SJSA1 (cell line): Measurements from ENCODE around the gene ZNF101. TPM values are rescaled to one million over a fixed set of nuclear protein-coding genes. Genes with fewer than 3 reads are reported as not detected.

ENCODE experiments used
- DNase-seq, 2 experiments: peaks; one replicate each; pipeline ENCODE4 v3.0.0-alpha.2; 2015 to 2020; ENCODE audit warnings: low spot score in 2 of 2, low read depth in 1 of 2
- H3K27ac ChIP-seq: fragments of 250-450 bp; sonication (Bioruptor Pico); 2 replicates; pipeline ENCODE4 v1.5.1; 2020; ENCODE audit warnings: mild to moderate bottlenecking, moderate library complexity
- H3K27me3 ChIP-seq: fragments of 250-450 bp; sonication (Bioruptor Pico); replicated peaks from 2 replicates; pipeline ENCODE4 v1.5.1; 2020; ENCODE audit warnings: mild to moderate bottlenecking, moderate library complexity
- H3K36me3 ChIP-seq: fragments of 250-450 bp; sonication (Bioruptor Pico); 2 replicates; pipeline ENCODE4 v1.5.1; 2020; ENCODE audit warnings: mild to moderate bottlenecking
- H3K4me1 ChIP-seq: fragments of 250-450 bp; sonication (Bioruptor Pico); replicated peaks from 2 replicates; pipeline ENCODE4 v1.6.1; 2021; ENCODE audit warnings: mild to moderate bottlenecking
- H3K4me3 ChIP-seq: fragments of 250-450 bp; sonication (Bioruptor Pico); 2 replicates; pipeline ENCODE4 v1.5.1; 2020; ENCODE audit warnings: mild to moderate bottlenecking
- H3K9me3 ChIP-seq: fragments of 250-450 bp; sonication (Bioruptor Pico); replicated peaks from 2 replicates; pipeline ENCODE4 v1.5.1; 2020; ENCODE audit warnings: mild to moderate bottlenecking
- total RNA-seq: library from RNA; depleted of rRNA; stranded (reverse); fragments of >200 nt; shearing (Covaris generic); gene quantifications from 2 replicates; pipeline ENCODE4 v1.2.3, GENCODE V29; 2014

ZNF101 gene
- total RNA-seq, 1 experiment from 2014 or later = 11.2 TPM

DNA sequence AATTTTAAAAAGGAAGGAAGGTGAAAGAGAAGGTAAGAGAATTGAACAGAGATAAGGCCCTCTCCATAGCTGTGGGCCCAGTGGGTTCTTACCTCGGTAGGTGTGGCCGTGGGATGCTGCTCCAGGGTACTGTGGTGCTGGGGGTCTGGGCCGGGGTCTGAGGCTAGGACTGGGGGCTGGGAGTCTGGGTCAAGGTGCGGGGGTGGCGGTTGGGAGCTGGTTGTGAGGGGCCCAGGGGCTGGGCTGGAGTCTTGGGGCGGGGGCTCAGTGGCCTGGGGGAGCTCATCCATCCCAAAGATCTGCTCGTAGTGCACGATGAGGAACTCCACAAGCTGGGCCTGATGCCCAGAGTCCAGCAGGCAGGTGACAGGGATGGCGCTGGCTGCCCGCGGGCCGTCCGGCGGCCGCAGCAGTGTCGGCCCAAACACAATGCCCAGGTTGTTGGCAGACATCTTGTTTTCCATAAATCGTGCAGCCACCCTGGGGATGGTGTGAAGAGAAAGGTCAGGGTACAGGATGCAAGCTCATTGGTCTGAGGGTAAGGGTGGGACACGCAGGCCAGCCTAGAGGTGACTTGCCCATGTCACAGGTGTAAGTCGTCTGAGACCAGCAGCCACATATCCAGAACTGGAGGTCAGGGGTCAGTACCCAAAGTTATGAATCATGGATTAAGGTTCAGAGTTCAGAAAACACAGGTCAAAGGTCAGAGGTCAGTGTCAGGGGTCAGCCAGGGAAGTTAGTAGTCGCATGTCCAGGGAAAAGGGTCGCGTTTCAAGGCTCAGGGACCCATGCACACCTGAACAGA, 34.7 kb upstream of the ZNF101 start:
- no peak overlapping the region for H3K4me3 ChIP-seq
- no peaks in the 10 kb centered on the region for H3K4me1 ChIP-seq
- no peak for DNase-seq
- peaks cover 21% of the 10 kb centered on the region for H3K36me3 ChIP-seq
- no peak overlapping the region for H3K27ac ChIP-seq
- no peaks in the 10 kb centered on the region for H3K9me3 ChIP-seq
- no peaks in the 10 kb centered on the region for H3K27me3 ChIP-seq

DNA sequence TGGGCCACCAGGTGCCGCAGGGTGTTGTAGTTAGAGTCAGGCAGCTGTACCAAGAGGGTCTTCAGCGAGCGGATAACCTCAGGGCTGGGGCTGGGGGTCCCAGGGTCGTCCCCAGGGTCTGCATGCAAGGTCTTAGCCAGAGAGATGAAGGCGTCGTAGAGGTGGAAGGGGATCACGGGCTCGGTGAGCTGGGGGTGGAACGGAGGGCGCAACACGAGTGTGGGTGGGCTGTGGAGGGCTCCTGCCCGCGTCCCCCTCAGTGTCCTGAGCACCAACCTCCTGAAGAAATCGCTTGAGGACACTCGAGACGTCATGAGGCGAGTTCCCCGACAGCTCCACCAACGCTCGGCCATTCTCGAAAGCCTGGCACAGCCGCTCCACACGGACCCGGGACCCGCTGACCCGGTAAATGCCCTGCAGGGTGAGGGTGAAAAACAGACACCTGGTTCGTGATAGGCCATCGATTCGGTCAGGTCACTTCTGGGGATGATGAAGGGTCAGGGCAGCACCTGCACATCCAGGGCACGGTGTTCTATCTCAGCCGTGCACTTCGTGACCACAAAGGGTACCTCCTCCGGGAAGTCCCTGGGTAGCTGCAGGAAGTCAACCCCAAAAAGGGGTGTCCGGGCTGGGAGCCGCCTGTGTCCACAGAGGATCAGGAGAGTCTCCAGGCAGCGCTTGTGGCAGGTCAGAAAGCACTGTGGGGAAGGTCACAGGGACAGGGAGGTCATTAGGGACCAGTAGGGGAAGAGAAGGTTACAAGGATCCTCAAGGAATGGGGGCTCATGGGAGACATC, 33.9 kb upstream of the ZNF101 start:
- peaks cover 21% of the 10 kb centered on the region for H3K36me3 ChIP-seq
- DNase-seq = no peak

DNA sequence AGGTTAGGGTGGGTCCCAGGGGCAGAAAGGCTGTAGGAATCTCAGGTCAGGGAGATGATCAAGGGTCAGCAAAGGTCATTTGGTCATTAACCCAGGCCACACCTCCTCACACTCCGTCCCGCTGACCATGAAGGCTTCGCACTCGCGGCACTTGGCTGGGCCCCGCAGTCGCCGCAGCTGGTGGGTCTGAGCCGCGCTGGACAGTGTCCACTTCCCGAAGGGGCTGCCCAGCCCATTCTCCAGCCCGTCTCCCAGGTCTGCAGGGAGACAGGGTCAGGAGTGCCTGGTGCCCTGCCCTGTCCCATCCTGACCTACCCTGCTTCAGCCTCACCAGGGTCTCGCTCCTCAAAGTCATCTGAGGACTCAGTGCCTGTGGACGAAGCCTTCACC, 33.3 kb upstream of the ZNF101 start:
- H3K4me3 ChIP-seq = no peak overlapping the region
- H3K4me1 ChIP-seq = no peaks in the 10 kb centered on the region
- no peak for DNase-seq
- H3K9me3 ChIP-seq = no peaks in the 10 kb centered on the region
- no peak overlapping the region for H3K27ac ChIP-seq
- H3K27me3 ChIP-seq = no peaks in the 10 kb centered on the region
- peaks cover 21% of the 10 kb centered on the region for H3K36me3 ChIP-seq

More for the DNA sequence above, 33.9 kb upstream of the ZNF101 start:
- Histone ChIP-seq H3K4me3 (no peak overlapping the region), H3K27ac (no peak overlapping the region), H3K9me3 (no peaks in the 10 kb centered on the region), H3K4me1 (no peaks in the 10 kb centered on the region), H3K27me3 (no peaks in the 10 kb centered on the region)

DNA sequence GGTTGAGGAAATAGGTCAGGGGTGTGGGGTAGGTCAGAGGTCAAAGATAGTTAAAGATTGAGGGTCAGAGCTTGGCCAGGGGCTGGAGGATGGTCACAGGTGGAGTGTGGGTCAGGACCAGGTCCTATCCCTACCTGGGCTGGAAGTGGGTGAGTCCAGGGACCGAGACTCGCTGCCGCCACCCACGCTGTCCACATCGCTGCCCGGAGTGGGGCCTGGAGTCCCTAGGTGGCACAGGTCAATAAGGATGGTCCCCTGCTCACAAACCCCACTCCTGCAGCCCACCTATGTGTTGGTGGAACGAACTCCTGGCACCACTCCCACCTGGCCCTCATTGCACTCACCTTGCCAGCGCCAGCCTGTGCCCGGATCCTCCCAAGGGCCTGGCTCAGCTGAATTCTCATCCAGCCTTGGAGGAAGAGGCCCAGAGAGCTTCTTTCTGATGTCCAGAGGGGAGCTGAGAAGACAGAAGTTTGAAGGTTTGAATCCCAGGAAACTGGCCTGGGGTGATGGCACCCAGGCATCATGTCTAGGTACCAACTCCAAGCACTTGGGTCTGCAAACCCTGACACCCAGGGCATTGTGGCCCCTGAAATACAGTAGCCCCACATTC, 32.0 kb upstream of the ZNF101 start:
- H3K36me3 ChIP-seq = peaks cover 21% of the 10 kb centered on the region
- no peaks in the 10 kb centered on the region for H3K9me3 ChIP-seq
- no peak overlapping the region for H3K4me3 ChIP-seq
- H3K27me3 ChIP-seq = no peaks in the 10 kb centered on the region
- no peak for DNase-seq
- H3K27ac ChIP-seq = no peak overlapping the region
- no peaks in the 10 kb centered on the region for H3K4me1 ChIP-seq

DNA sequence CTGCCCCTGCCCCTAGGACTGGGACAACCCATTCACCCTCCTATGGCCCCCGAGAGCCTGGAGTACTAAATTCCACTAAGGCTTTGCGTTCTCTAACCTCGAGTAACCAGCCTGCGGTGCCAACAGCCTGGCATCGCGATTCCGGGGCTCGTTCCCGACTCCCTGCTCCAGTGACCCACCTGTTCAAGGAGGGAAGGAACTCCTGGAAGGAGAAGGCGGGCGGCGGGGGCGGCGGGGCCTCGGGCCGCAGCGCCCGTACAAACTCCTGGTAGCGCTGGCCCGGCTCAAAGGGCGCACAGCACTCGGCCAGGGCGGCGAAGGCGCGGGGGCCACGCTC, 31.5 kb upstream of the ZNF101 start:
- Histone ChIP-seq H3K27me3 (no peaks in the 10 kb centered on the region), H3K27ac (no peak overlapping the region), H3K36me3 (peaks cover 21% of the 10 kb centered on the region), H3K4me3 (no peak overlapping the region), H3K9me3 (no peaks in the 10 kb centered on the region), H3K4me1 (no peaks in the 10 kb centered on the region)
- DNase-seq = no peak

DNA sequence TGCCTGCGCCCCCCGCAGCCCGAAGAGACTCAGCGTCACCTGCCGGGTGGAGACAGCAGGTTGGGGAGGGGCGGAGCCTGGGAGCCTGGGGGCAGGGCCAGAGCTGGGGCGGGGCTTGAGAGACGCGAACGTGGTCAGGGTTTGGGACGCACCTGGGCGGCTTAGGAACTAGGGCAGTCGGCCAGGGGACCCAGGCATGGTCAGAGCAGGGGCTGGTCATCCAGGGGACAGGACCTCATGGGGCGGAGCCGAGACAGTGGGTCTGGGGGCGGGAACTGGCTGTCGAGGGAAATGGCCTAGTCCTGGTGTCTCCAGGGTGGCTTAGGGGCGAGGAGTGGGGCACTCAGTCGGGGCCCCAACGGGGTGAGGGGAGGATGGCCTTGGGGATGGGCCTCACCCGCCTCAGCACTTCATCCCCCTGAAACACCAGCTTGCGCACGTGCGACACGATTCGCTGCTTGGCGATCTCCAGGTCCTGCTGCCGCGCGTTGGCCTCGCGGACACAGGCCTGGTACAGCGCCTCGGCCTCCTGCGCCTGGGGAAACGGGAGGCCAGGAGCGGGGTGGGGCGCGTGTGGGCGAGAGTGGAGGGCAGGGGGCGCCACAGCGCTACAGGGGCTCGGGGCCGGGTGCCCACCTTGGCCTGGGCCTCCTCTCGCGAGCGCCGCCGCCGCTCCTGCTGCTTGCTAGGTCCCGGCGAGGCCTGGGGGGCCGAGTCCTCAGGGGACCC, 31.0 kb upstream of the ZNF101 start:
- no peak for DNase-seq
- peaks cover 21% of the 10 kb centered on the region for H3K36me3 ChIP-seq
- H3K9me3 ChIP-seq = no peaks in the 10 kb centered on the region
- no peak overlapping the region for H3K27ac ChIP-seq
- no peaks in the 10 kb centered on the region for H3K27me3 ChIP-seq
- peaks cover 4% of the 10 kb centered on the region for H3K4me1 ChIP-seq
- no peak overlapping the region for H3K4me3 ChIP-seq

DNA sequence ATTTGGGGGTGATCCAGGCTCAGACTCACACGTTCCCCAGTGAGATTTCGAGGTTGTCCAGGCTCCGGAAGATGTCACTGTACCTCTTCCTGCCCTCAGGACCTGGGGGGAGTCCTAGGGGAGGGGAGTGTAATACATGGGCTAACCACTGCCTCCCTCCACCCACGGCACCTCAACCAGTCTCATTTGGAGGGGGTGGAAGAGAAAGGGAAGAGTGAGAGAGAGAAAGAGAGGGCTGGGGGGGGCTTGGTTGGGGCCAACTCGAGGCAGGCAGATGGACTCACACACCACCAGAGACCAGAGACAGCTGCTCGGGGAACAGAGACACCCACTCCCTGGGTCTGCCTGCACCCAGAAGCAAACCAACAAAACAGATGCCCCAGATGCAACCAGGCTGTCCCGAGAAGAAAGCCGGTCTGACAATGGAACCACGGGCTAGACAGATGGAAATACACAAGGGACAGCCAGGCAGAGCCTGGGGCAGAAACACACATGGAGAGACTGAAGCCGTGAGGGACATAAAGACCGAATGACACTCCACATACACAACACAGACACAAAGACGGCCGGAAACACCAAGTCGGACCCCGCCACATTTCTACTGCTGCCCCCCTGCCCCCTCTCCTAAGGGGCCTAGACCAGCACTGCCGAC, 26.0 kb upstream of the ZNF101 start:
- DNase-seq = peak in 1 of 2 experiments; percentile 33

DNA sequence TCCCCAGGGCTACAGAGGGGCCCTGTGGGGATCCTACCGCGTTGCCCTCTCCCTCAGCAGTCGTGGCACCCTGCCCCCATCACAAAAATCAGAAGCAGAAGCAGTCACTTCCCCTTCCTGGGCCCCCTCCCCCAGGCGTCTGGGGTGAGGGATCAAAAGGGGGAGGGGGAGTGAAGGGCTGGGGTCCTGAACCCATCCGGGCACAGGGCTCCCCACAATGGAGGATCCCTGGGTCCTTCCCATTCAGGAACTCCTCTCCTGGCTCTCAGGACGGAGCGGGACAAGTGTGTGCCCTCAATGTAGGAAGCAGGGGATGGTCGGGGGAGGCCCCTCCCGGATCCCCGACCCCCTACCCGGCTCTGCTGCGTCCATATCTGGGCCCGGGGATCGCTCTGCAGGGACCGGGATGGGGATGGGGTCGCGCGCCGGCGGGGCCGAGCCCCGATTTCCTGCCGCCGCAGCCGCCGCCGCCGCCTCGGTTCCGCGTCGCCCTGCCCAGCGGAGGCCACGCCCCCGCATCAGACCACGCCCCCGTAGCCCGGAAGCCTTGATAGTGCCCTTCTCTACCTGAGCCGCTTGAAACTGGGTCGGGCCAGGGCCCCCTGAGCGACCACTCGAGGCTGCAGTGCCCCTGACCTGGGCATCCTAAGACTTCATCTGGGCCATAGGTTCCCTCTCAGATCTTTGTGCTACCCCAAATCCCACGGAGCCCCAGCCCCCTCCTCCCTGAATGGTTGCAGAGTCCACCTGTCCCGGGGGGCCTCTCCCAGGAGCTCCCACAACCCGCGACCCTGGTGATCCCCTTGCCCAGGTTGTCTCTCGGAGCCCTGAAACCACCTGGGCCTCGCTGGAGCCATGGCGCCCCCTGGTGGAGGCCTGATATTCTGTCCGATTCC, 25.2 kb upstream of the ZNF101 start, which contains the start of gene GMIP:
GMIP (minus strand) TSS at position 500 of the 896 bp plus-strand sequence; CDS start at position 372, 128 bp downstream.
- Histone ChIP-seq H3K4me1 (peaks cover 9% of the 10 kb centered on the region), H3K27me3 (no peaks in the 10 kb centered on the region)

More for the DNA sequence above, 26.0 kb upstream of the ZNF101 start:
- H3K4me3 ChIP-seq = peak overlapping the region; percentile 68
- H3K36me3 ChIP-seq = peaks cover 32% of the 10 kb centered on the region
- peaks cover 9% of the 10 kb centered on the region for H3K4me1 ChIP-seq
- H3K27me3 ChIP-seq = no peaks in the 10 kb centered on the region
- no peaks in the 10 kb centered on the region for H3K9me3 ChIP-seq
- 0 out of 2 replicates have a peak overlapping the region, but pooled peaks have one; percentile 3 for H3K27ac ChIP-seq

DNA sequence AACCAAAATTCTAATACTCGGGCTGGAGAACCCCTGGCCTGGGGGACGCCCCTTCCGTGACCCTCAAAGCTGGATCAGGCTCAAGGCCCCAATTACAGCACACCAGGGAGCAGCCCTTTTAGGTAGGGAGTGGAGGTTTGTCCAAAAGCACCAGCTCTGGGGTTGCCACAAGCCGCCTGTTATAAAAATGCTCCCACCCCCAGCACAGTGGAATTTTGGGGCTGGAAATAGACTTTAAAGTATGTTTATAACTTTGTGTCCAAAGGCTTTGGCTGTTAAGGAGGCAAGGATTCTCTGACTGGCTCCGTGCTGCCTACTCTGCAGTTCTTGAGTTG, 24.6 kb upstream of the ZNF101 start:
- H3K4me3 ChIP-seq = peak overlapping the region; percentile 68; the same call in 1 of the 2 replicates
- H3K27me3 ChIP-seq = no peaks in the 10 kb centered on the region
- H3K36me3 ChIP-seq = peaks cover 35% of the 10 kb centered on the region
- no peak for DNase-seq
- H3K9me3 ChIP-seq = no peaks in the 10 kb centered on the region
- H3K27ac ChIP-seq = no peak overlapping the region
- H3K4me1 ChIP-seq = peaks cover 9% of the 10 kb centered on the region

More for the DNA sequence above, 25.2 kb upstream of the ZNF101 start, which contains the start of gene GMIP:
- H3K36me3 ChIP-seq = peaks cover 35% of the 10 kb centered on the region
- peak within 1 kb of the TSS; percentile 68 for H3K4me3 ChIP-seq
- H3K27ac ChIP-seq = 0 out of 2 replicates have a peak within 1 kb of the TSS, but pooled peaks have one; percentile 3
- DNase-seq = peak; percentile 69 to 74
- no peaks in the 10 kb centered on the region for H3K9me3 ChIP-seq

DNA sequence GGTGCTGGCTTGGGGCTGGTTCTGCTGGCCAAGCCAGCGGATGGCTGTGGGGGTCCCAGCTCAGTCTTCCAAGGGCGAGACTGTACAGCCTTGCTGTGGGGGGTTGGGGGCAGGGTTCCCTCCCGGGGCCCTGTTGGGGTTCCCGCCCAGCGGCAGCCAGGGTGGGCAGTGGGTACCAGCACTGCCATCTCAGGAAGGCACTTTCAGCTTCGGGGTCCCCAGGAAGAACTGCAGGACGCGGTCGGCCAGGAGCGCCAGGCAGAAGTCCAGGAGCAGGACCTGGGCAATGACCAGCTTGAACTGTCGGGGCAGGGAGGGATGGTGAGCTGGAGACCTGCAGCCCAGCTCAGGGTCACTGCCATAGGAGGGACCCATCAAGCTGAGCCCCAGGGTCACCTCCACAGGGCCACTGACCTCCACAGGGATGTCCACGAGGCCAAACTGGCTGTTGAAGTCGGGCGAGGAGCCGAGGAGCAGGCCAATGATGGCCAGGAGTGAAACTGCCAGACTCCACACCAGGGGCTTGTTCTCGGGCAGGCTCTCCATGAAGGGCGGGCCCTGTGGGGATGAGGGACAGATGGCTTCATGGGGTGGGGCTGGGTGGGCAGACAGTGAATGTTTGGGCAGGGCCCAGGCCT, 23.3 kb upstream of the ZNF101 start:
- Histone ChIP-seq H3K27me3 (no peaks in the 10 kb centered on the region), H3K4me3 (no peak overlapping the region), H3K36me3 (peaks cover 49% of the 10 kb centered on the region), H3K27ac (no peak overlapping the region), H3K9me3 (no peaks in the 10 kb centered on the region), H3K4me1 (peaks cover 9% of the 10 kb centered on the region)
- DNase-seq = no peak

DNA sequence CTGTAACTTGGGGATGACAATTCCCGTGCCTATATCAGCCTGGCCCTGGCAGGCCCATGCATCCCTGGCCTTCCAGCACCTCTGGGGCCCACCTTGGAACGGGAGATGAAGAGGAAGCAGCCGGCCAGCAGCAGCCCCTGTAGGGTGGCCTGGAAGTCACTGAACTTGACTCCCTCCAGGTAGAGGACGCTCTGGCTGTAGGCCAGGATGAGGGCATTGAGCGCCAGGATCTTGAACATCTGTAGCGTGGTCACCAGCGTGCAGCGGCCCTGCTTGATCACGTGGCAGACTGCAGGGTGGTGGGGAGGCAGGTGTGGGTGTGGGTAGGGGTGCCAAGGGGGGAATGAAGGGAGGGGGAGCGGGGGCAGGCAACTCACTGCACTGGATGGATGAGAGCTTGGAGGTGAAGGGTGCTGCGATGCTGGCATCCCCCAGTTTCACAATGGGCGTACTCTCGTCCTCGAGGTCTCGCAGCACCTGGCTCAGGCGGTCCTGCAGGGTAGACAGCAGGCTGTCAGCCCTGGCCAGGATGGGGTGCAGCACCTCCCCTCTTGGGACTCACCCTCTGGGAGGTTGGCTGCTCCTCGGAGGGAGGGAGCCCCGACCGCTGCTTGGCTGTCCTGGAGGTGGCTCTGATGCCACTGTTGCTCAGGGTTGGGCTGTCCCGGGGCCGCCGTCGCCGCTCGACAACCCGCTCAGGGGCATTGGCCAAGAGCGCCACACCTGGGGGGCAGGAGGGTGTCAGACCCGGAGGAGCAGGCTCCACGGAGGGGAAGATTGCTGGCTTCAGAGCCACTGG, 21.4 kb upstream of the ZNF101 start:
- H3K27me3 ChIP-seq = no peaks in the 10 kb centered on the region
- H3K27ac ChIP-seq = no peak overlapping the region
- H3K36me3 ChIP-seq = peaks cover 68% of the 10 kb centered on the region
- DNase-seq = no peak
- H3K4me3 ChIP-seq = no peak overlapping the region
- H3K9me3 ChIP-seq = no peaks in the 10 kb centered on the region
- peaks cover 9% of the 10 kb centered on the region for H3K4me1 ChIP-seq
